ENCODE results near the gene CHCHD3. TPM values are rescaled to one million over a fixed set of nuclear protein-coding genes. Genes with fewer than 3 reads are reported as not detected.

CHCHD3 gene
- total RNA-seq, 2 donors from 2014 or later: 50.9 to 52.7 TPM

DNA sequence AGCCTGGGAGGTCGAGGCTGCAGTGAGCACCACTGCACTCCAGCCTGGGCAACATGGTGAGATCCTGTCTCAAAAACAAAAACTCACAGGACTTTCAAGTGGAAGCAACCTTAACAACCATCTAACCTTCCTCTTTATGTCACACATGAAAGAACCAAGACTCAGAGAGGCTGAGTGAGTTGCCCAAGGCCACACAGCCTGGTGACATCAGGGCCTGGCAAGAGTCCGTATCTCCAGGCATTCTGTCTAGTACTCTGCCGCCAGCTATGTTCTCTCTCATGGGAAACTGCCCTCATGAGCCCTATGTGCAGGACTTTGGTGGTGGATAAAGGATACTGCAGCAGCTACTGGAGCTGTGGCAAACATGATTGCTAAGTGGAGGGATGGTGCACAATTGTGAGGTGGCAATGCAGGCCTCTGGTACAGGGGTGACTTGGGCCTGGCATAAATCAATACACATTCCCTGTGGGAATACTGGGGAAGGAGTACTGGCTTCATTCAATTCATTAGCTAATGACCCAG is 10.1 kb upstream of the CHCHD3 start:
- DNase-seq (ENCODE audit: low spot score): no peak
- intact Hi-C loops (cut with DNase I): no loop called here

GRCh38 chr7:133082390-133082766 is 488 bp upstream of the CHCHD3 start:
- DNase-seq (ENCODE audit: low spot score): no peak
- intact Hi-C loops (cut with DNase I): no loop called here

GRCh38 chr7:133081119-133081598 is 731 bp downstream of the CHCHD3 start:
- intact Hi-C loops (cut with DNase I): no loop called here

DNA sequence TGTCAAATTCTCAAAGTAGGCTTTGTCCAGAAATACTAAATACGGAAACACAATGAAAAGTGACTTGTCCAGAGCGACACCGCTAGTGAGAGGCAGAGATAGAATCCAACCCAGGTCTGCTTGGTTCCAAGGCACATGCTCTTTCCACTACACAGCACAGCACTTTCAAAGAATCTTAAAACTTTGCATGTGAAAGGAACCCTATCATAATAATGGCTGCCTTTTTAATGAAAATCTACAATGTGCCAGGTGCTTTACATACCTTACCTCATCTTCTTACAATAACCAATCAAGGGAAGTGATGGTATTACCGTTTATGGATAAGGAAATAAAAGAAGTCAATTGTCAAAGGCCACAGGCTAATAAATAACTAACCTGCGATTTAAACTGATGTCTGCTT is 2.6 kb downstream of the CHCHD3 start:
- DNase-seq (ENCODE audit: low spot score): no peak
- intact Hi-C loops (cut with DNase I): no loop called here

More at GRCh38 chr7:133081119-133081598, 731 bp downstream of the CHCHD3 start:
- no peak for DNase-seq (ENCODE audit: low spot score)

DNA sequence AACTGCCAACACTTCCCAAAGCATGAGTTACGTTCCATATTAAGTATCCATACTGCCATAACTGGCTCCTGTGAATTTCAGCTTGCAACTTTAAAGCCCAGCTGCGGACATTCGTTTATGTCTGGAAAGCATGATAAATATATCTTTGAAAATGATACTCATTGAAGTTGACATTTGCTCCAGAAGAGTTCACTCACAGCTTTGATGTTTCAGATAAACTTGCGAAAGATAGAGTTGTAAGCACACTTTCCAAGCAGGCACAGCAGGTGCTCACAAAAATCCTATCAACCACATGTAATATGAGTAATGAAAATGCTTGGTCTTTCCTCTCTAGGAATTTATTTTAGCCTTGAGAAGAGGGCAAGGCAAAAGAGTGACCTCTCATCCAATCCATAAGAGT is 4.5 kb downstream of the CHCHD3 start:
- DNase-seq (ENCODE audit: low spot score): no peak
- intact Hi-C loops (cut with DNase I): no loop called here

GRCh38 chr7:133076142-133076541 is 5.7 kb downstream of the CHCHD3 start:
- DNase-seq (ENCODE audit: low spot score): no peak
- intact Hi-C loops (cut with DNase I): no loop called here

DNA sequence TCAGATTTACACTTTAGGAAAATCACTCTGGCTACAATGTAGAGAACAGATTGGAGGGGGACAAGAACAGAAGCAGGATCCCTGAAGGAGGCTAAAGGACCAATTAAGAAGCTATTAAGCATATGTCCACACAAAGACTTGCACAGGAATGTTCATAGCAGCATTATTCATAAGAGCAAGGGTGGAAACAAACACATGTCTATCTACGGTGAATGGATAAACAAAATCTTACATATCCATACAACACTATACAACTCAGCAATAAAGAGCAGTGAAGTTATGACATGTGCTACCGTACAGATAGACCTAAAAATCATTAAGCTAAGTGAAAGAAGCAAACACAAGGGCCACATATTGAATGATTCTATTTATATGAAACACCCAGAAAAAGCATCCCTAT is 10.4 kb downstream of the CHCHD3 start:
- intact Hi-C loops (cut with DNase I): no loop called here
- no peak for DNase-seq (ENCODE audit: low spot score)

DNA sequence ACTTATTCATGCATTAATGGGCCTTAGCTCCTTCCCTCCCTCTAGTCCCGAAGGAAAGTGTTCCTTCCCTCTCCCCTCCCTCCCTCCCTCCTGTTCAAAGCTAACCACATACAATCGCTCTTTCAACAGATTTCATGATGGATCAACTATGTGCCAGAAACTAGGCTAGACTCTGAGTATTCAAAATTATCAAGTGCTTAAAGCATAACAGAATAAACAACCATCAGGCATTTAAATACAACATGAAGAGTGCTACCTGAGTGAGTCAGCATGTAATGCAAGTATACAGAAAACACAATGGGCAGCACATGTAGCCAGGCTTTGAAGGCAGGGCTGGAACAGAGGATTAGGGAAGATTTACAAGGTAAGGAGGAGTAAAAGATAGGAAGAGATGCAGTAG is 11.3 kb downstream of the CHCHD3 start:
- intact Hi-C loops (cut with DNase I): no loop called here
- no peak for DNase-seq (ENCODE audit: low spot score)

DNA sequence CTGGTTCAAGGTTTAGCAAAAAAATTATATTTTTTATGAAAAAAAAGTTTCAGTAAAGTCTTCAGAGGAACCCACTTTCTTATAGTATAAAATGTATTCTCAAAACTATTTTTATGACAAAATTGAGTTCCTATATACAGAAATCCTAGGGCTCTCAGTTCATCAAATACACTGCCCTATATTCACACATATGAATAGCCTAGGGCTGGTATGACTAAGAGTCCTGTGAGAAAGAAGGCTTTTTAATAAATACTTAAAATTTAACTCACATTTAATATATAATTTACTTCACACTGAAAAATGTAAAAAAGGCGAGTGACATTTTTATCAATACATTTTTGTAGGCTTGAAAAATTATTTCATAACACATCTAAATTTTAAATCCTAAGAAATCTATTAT is 16.6 kb downstream of the CHCHD3 start:
- intact Hi-C loops (cut with DNase I): no loop called here

GRCh38 chr7:133064082-133064820 is 17.6 kb downstream of the CHCHD3 start:
- no peak for DNase-seq (ENCODE audit: low spot score)
- intact Hi-C loops (cut with DNase I): no loop called here

More for the DNA sequence above, 16.6 kb downstream of the CHCHD3 start:
- DNase-seq (ENCODE audit: low spot score): no peak

- DNase-seq (ENCODE audit: low spot score): no peak
- intact Hi-C loops (cut with DNase I): no loop called here
These were observed 20.1 kb downstream of the CHCHD3 start for GRCh38 chr7:133061792-133062191.

GRCh38 chr7:133061357-133061756 is 20.5 kb downstream of the CHCHD3 start:
- DNase-seq (ENCODE audit: low spot score): no peak
- intact Hi-C loops (cut with DNase I): no loop called here

- intact Hi-C loops (cut with DNase I): no loop called here
These were observed 21.9 kb downstream of the CHCHD3 start for GRCh38 chr7:133060004-133060403.

GRCh38 chr7:133059263-133059662 is 22.6 kb downstream of the CHCHD3 start:
- intact Hi-C loops (cut with DNase I): no loop called here

More at GRCh38 chr7:133060004-133060403, 21.9 kb downstream of the CHCHD3 start:
- no peak for DNase-seq (ENCODE audit: low spot score)

DNA sequence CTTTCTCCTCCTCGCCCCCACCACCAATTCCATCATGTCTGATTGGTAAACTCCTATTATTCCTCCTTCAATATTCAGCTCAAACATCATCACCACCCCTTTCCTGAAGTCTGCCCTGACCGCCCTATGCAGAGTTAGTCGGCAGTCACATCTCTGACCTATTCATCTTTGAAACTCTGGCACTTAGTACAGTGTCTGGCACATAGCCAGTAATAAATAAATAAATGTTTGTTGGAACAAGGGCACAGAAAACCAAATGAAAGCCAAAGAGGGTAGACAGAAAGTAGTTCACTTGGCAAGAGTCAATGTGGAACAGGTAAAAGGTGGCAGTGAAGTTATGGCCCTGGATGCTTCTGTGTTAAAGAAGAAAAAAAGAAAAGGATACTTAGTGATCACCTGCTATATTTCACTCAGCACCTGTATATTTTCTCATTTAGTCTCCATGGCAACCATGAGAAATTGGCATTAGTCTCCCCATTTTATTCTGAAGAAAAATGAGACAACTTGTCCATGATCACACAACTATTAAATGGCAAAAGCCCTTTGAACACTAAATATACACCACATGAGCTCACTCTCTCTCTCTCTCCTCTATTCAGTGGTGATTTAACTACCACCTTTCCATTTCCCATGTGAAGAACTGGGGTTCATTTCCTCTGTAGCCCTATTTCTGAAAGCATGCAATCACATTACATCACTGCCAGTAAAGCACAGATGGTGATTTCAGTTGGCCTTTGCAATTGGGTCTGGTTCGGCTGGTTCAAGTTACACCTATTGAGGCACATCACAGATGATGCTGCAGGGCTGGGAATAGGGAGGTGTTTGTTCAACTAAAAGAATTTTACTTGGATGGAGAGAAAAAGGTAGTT is 25.3 kb downstream of the CHCHD3 start:
- intact Hi-C loops (cut with DNase I): no loop called here
- DNase-seq (ENCODE audit: low spot score): no peak

More at GRCh38 chr7:133059263-133059662, 22.6 kb downstream of the CHCHD3 start:
- no peak for DNase-seq (ENCODE audit: low spot score)

DNA sequence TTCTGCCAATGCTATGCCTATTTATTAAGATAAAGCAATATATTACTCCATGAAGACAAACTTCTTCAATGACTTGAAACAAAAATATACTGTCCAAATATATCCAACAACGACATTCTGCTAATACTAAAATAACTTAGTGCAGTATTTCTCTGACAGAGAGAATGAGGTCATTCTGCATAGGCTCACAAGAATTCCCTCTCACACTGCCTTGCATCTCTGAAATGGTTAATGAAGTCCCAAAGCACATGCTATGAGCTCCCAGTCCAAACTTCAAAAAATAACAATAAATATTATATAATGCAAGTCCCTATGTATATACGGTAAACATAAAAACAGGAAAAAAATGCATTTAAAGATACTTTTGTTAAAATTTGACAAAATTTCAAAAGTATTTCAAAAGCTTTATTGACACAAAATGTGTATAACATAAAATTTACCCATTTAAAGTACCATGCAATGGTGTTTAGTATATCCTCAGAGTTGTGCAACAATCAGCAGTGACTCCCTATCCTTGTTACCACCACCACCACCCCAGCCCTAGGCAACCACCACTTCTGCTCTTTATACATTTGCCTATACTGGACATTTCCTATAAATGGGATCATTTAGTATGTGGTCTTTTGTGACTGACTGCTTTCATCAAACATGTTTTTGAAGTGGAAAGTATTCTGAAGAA is 27.6 kb downstream of the CHCHD3 start:
- DNase-seq (ENCODE audit: low spot score): no peak
- intact Hi-C loops (cut with DNase I): no loop called here

DNA sequence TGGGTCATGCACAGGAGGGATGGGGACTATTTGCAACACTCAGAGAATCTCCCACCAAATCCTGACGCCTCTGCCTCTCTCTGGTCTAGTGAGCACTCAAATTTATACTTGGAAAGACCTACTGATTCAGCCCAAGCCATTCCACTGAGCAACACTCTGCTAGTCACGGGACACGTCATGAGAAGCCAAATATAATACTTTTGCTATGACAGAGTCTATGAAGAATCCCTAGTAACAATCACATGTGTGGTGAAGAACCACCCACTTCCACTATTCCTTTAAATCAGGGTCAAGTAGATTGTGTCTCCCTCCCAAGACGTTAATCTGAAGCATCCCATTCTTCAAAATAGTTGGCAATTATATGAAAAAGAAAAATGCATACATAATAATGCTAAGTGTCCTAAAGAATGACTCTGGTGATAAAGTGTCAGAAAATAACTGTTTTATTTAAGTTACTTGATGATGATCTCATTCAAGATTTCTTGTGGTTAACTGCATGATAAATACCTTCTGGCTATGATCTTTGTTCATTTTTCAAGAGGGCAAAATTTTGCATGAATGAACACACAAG is 28.5 kb downstream of the CHCHD3 start:
- intact Hi-C loops (cut with DNase I): no loop called here
- DNase-seq (ENCODE audit: low spot score): no peak

DNA sequence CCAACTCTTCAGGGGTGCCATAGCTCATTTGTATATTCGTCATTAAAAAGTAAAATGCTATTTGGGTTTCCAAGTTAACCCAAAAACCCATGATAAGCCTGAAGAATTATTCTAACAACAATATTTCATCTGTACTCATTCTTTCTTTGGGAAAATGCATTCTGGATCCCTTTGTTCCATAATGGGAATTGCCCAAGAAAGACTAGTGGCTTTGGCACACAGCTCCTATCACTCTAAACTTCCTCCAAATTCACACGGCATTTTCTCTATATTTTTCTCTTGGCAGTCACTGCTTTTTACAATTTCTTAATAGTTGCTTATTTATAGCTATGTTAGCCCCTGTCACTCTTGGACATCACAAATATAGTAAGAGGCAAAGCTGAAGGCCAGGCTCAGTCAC is 29.1 kb downstream of the CHCHD3 start:
- no peak for DNase-seq (ENCODE audit: low spot score)
- intact Hi-C loops (cut with DNase I): no loop called here

- DNase-seq (ENCODE audit: low spot score): no peak
- intact Hi-C loops (cut with DNase I): no loop called here
These were observed 29.5 kb downstream of the CHCHD3 start for GRCh38 chr7:133052401-133052756.

Data from posterior vena cava (tissue), 2 donors.